A549 (cell line): ENCODE results near the gene TMPRSS6. TPM values are rescaled to one million over a fixed set of nuclear protein-coding genes. Genes with fewer than 3 reads are reported as not detected.
A peak's percentile ranks its signal among the peaks of the same experiment; 100 is the strongest.

Source experiments
- ATAC-seq, 2 experiments: fragments of 200-7000 bp in 1 of 2; fragments of >200 bp in 1 of 2; cut with Nextera tagmentation in 1 of 2; cut with Tn5 transposase in 1 of 2; 3 replicates each; pipeline versions ENCODE4 v1.8.0 to v1.9.1; 2018 to 2020; ENCODE audit warnings: mild to moderate bottlenecking in 1 of 2, moderate library complexity in 1 of 2
- CTCF ChIA-PET: fragments of 300-600 bp; sonication (Branson Sonifier 250); formaldehyde crosslinking; extraction: SDS; loops from one replicate; lab custom pipeline; 2021; ENCODE audit warnings: antibody characterized with exemption, inconsistent platforms; lab: Yijun Ruan, JAX
- POLR2A ChIA-PET: fragments of 350-600 bp; formaldehyde crosslinking; extraction: SDS; loops from one replicate; lab custom pipeline; 2021; ENCODE audit warnings: antibody characterized with exemption, inconsistent platforms; lab: Yijun Ruan, JAX
- DNase-seq, 2 experiments: peaks; one replicate each; pipeline versions ENCODE4 v3.0.0 to v3.0.0-alpha.2; 2011 to 2016; ENCODE audit warnings: low read depth in 1 of 2, low spot score in 1 of 2
- FAIRE-seq: peaks from 2 replicates; lab custom pipeline; 2011; peaks lifted over from hg19 to GRCh38; lab: Jason Lieb, UNC
- H3K27ac ChIP-seq, 2 experiments: fragments of >200 bp; sonication (Bioruptor Twin); formaldehyde crosslinking; 3 replicates each; pipeline ENCODE4 v1.5.1; 2016 to 2017
- H3K4me1 ChIP-seq: fragments of >200 bp; sonication (Bioruptor Twin); formaldehyde crosslinking; 3 replicates; pipeline ENCODE4 v1.6.1; 2016
- H3K4me2 ChIP-seq: fragments of >200 bp; sonication (Bioruptor Twin); formaldehyde crosslinking; 3 replicates; pipeline ENCODE4 v1.6.1; 2016
- H3K4me3 ChIP-seq: fragments of >200 bp; sonication (Bioruptor Twin); formaldehyde crosslinking; 3 replicates; pipeline ENCODE4 v1.5.1; 2016
- H3K9me3 ChIP-seq: fragments of >200 bp; sonication (Bioruptor Twin); formaldehyde crosslinking; 3 replicates; pipeline ENCODE4 v1.6.1; 2016
- BHLHE40 ChIP-seq: IDR thresholded peaks from 2 replicates; pipeline ENCODE4 v1.6.1; 2012; ENCODE audit warnings: low read depth, low read length, inconsistent platforms
- CTCF ChIP-seq: fragments of >200 bp; sonication (Bioruptor Twin); formaldehyde crosslinking; IDR thresholded peaks from 3 replicates; pipeline ENCODE4 v1.5.1; 2016
- EHMT2 ChIP-seq: fragments of 200-600 bp; sonication (generic); IDR thresholded peaks from 2 replicates; pipeline ENCODE4 v1.6.1; 2016; ENCODE audit warnings: antibody characterized with exemption, low read depth, mild to moderate bottlenecking, moderate library complexity
- ELK1 ChIP-seq: fragments of 150-350 bp; IDR thresholded peaks from 2 replicates; pipeline ENCODE4 v1.6.1; 2014; ENCODE audit warnings: low read depth, mild to moderate bottlenecking, low read length
- EP300 ChIP-seq, 2 experiments: fragments of >200 bp; sonication (Bioruptor Twin); formaldehyde crosslinking; IDR thresholded peaks; 2 replicates in 1 of 2; 3 replicates in 1 of 2; pipeline ENCODE4 v1.6.1; 2016 to 2017
- FOSL2 ChIP-seq, 2 experiments: fragments of 450-650 bp in 1 of 2; fragments of >200 bp in 1 of 2; sonication (Bioruptor Twin) in 1 of 2; formaldehyde crosslinking; IDR thresholded peaks; 2 replicates each; pipeline versions ENCODE4 v1.5.0 to v1.6.1; 2016 to 2020; ENCODE audit warnings: mild to moderate bottlenecking in 1 of 2, moderate library complexity in 1 of 2
- FOXS1 ChIP-seq: fragments of 250-450 bp; sonication (Bioruptor Pico); IDR thresholded peaks from 2 replicates; pipeline ENCODE4 v1.5.0; 2020; ENCODE audit warnings: mild to moderate bottlenecking, moderate library complexity
- GATA3 ChIP-seq: IDR thresholded peaks from 2 replicates; pipeline ENCODE4 v1.6.1; 2012; ENCODE audit warnings: borderline replicate concordance
- HOXA7 ChIP-seq: fragments of 250-450 bp; sonication (Bioruptor Pico); IDR thresholded peaks from 2 replicates; pipeline ENCODE4 v1.5.0; 2020; ENCODE audit warnings: mild to moderate bottlenecking, moderate library complexity
- HOXB5 ChIP-seq: fragments of 250-450 bp; sonication (Bioruptor Pico); IDR thresholded peaks from 2 replicates; pipeline ENCODE4 v1.5.0; 2020; ENCODE audit warnings: mild to moderate bottlenecking, moderate library complexity
- MYC ChIP-seq: IDR thresholded peaks from 2 replicates; pipeline ENCODE4 v1.6.1; 2012; ENCODE audit warnings: mild to moderate bottlenecking, inconsistent platforms, low read length, improper control_type of control experiment, borderline replicate concordance
- NR3C1 ChIP-seq: fragments of >200 bp; sonication (Bioruptor Twin); formaldehyde crosslinking; IDR thresholded peaks from 3 replicates; pipeline ENCODE4 v1.6.1; 2017
- PHF8 ChIP-seq: fragments of 200-600 bp; sonication (generic); IDR thresholded peaks from 2 replicates; pipeline ENCODE4 v1.6.1; 2016; ENCODE audit warnings: low read depth, mild to moderate bottlenecking, antibody characterized with exemption, moderate library complexity, borderline replicate concordance
- RARB ChIP-seq: fragments of 250-450 bp; sonication (Bioruptor Pico); IDR thresholded peaks from 2 replicates; pipeline ENCODE4 v1.8.0; 2021; ENCODE audit warnings: mild to moderate bottlenecking, moderate library complexity
- RCOR1 ChIP-seq: fragments of 150-350 bp; IDR thresholded peaks from 2 replicates; pipeline ENCODE4 v1.6.1; 2014; ENCODE audit warnings: antibody characterized with exemption, low read length, low read depth
- ZNF302 ChIP-seq: fragments of 250-450 bp; sonication (Bioruptor Pico); IDR thresholded peaks from 2 replicates; pipeline ENCODE4 v1.9.0; 2021; ENCODE audit warnings: inconsistent platforms, mild to moderate bottlenecking, moderate library complexity
- ZSCAN20 ChIP-seq: fragments of 250-450 bp; sonication (Bioruptor Pico); IDR thresholded peaks from 2 replicates; pipeline ENCODE4 v1.8.0; 2022; ENCODE audit warnings: mild to moderate bottlenecking, moderate library complexity
- WGBS: methylation state at CpG from one replicate; pipeline ENCODE4 v1.1.6; 2017; ENCODE audit errors: missing lambda C conversion rate; 5-methylcytosine and 5-hydroxymethylcytosine counted together
- polyA plus RNA-seq, 4 experiments: library from polyadenylated mRNA; depleted of rRNA in 3 of 4; stranded (reverse); fragments of >200 nt; fragmentation: RNase III in 1 of 4; extraction: RNeasy Plus Mini Kit Qiagen cat#74134 plus additional on column Dnase treatment in 1 of 4; gene quantifications; 2 replicates in 3 of 4; 3 replicates in 1 of 4; pipeline ENCODE4 v1.2.3, GENCODE V29; 2011 to 2017
- TF ChIP-seq, protein P1 (sequence below): fragments of 250-450 bp; sonication (Bioruptor Pico); IDR thresholded peaks from 2 replicates; pipeline ENCODE4 v1.5.0; 2020; ENCODE audit warnings: low read depth, mild to moderate bottlenecking, moderate library complexity
- TF ChIP-seq, protein P2 (sequence below): fragments of >200 bp; sonication (Bioruptor Twin); formaldehyde crosslinking; IDR thresholded peaks from 3 replicates; pipeline ENCODE4 v1.6.1; 2016

TMPRSS6 gene
- polyA plus RNA-seq, 2 of the 4 experiments (the other 2 are of a cell fraction) = not detected

DNA sequence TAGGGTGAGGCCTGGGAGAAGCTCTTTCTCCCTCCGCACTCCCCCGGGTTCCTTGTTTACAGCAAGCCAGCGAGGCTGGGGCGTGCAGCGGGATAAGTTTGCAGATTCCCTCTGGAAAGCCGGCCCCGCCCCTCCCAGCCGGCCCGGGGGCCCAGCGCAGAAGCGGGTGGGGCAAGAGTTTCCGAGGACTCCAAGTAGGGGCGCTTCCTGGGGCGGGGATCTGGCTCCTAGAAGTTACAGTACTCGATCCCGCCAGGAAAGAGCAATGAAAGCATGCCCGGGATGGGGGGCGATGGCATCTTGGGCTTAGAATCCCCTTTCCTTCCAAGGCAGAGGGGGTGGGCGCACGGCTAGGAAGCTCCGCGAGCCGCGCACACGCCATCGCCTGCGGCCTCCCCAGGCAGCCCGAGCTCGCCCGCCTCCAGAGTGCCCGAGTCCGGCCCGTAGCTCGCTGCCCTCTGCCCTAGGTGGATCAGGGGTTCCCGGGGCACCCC is 90.7 kb downstream of the TMPRSS6 start:
- peak in 1 of 2 experiments; percentile 21 for DNase-seq
- peaks cover 51% of the 10 kb centered on the region for H3K4me1 ChIP-seq
- TF ChIP-seq PHF8 (no peak), RCOR1 (no peak), EHMT2 (no peak), NR3C1 (no peak), GATA3 (no peak), CTCF (no peak), EP300 (IDR thresholded peaks at IDR 0.05) (no peak), RARB (CRISPR knock-in tag) (no peak), HOXA7 (no peak), FOSL2 (IDR thresholded peaks at IDR 0.05) (no peak), FOSL2 (CRISPR knock-in tag; IDR thresholded peaks at IDR 0.05) (no peak), HOXB5 (CRISPR knock-in tag) (no peak), MYC (no peak), FOXS1 (no peak), ZSCAN20 (CRISPR knock-in tag) (no peak), ELK1 (no peak)
- TF ChIP-seq, protein P1, sequence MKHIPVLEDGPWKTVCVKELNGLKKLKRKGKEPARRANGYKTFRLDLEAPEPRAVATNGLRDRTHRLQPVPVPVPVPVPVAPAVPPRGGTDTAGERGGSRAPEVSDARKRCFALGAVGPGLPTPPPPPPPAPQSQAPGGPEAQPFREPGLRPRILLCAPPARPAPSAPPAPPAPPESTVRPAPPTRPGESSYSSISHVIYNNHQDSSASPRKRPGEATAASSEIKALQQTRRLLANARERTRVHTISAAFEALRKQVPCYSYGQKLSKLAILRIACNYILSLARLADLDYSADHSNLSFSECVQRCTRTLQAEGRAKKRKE (CRISPR knock-in tag) = no peak
- 0% methylated on average over 3 of the region's 35 CpGs for WGBS
- H3K27ac ChIP-seq = peak overlapping the region; percentile 99 to 100
- CTCF ChIA-PET = interaction anchor here (0.9 to 9.0 kb wide), 7 partner anchors 8 to 157 kb away, joined by 3 to 79 read pairs (median 12); no protein-coding TSS in a partner anchor
- peak; percentile 49 to 52 for ATAC-seq
- peak overlapping the region; percentile 71 for H3K4me2 ChIP-seq
- H3K9me3 ChIP-seq = no peaks in the 10 kb centered on the region
- peak overlapping the region; percentile 98 for H3K4me3 ChIP-seq
- POLR2A ChIA-PET = interaction anchor here (1.0 to 3.3 kb wide), 4 partner anchors 9 to 178 kb away, joined by 3 to 15 read pairs (median 4); no protein-coding TSS in a partner anchor
- no peak for FAIRE-seq

DNA sequence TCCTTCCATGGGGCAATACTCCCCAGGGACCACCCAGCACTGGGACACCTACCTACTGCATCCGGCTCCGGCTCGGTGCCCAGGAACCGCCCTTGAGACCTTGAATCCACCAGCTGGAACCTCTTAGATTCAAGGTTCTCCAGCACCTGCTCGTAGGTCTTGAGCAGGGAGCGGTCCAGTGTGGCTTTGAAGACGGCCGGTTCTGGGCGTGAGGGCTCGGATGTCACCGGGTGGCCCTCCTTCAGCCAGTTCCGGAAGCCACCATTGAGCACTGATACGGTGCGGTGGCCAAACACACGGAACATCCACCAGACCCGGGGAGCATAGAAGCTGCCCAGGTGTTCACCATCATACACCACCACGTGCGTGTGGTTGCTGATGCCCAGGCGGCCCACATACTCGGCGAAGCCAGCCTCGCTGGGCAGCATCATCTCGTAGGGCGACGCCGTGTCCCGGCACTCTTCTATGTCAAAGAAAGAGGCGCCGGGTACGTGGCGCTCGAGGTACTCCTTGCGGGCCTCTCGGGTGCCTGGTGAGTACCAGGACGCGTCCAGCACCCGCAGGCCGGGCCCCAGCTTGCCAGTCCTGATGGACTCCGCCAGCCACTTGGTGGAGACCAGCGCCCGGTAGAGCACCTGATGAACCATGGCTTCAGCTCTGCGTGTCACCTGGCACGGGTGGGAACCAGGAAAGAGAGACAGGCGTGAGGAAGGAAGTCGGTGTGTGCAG is 91.3 kb downstream of the TMPRSS6 start:
- no peaks in the 10 kb centered on the region for H3K9me3 ChIP-seq
- POLR2A ChIA-PET = interaction anchor here (1.0 to 3.3 kb wide), 3 partner anchors 10 to 144 kb away, joined by 3 to 15 read pairs (median 4); no protein-coding TSS in a partner anchor
- H3K27ac ChIP-seq = peak overlapping the region; percentile 99 to 100
- CTCF ChIA-PET = interaction anchor here (0.9 to 9.0 kb wide), 6 partner anchors 8 to 156 kb away, joined by 3 to 79 read pairs (median 17); no protein-coding TSS in a partner anchor
- no peak for ATAC-seq
- WGBS = 45% methylated on average over 4 of the region's 45 CpGs
- no peak for DNase-seq
- peak overlapping the region; percentile 71 for H3K4me2 ChIP-seq
- FAIRE-seq = no peak
- H3K4me3 ChIP-seq = peak overlapping the region; percentile 98
- TF ChIP-seq PHF8 = no peak
- peaks cover 45% of the 10 kb centered on the region for H3K4me1 ChIP-seq

DNA sequence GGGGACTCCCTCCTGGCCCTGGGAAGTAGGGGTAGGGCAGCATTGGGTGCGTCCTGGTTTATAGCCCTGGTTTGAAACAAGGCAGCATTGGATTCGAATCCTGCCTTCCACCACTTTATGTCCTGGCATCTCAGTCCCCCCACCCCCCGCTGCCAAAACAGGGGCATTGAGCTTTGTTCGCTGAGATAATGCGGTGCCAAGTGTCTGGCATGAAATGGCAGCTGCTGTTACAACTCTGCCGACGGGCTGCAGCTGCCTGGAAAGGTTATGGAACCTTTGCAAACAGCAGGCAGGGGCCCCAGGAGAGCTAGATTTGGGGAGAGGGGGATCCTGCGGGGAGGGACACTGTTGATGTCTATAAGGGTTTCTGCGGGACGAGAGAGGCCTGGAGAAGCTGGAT is 92.2 kb downstream of the TMPRSS6 start:
- CTCF ChIA-PET = interaction anchor here (0.5 to 9.0 kb wide), 6 partner anchors 7 to 1640 kb away, joined by 3 to 79 read pairs (median 9); no protein-coding TSS in a partner anchor

More for the DNA sequence above, 92.2 kb downstream of the TMPRSS6 start:
- no peak overlapping the region for H3K4me3 ChIP-seq
- peaks cover 39% of the 10 kb centered on the region for H3K4me1 ChIP-seq
- no peaks in the 10 kb centered on the region for H3K9me3 ChIP-seq
- no peak for ATAC-seq
- DNase-seq = no peak
- peak overlapping the region in 1 of 2 experiments; percentile 99; a peak in 2 of 6 replicates for H3K27ac ChIP-seq
- no peak for TF ChIP-seq ZNF302
- TF ChIP-seq BHLHE40 = no peak
- TF ChIP-seq, protein P2, sequence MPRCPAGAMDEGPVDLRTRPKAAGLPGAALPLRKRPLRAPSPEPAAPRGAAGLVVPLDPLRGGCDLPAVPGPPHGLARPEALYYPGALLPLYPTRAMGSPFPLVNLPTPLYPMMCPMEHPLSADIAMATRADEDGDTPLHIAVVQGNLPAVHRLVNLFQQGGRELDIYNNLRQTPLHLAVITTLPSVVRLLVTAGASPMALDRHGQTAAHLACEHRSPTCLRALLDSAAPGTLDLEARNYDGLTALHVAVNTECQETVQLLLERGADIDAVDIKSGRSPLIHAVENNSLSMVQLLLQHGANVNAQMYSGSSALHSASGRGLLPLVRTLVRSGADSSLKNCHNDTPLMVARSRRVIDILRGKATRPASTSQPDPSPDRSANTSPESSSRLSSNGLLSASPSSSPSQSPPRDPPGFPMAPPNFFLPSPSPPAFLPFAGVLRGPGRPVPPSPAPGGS = no peak
- TF ChIP-seq, all 56 proteins: peak for 0
- 97% methylated on average over 4 of the region's 10 CpGs for WGBS
- H3K4me2 ChIP-seq = peak overlapping the region; percentile 71
- no peak for FAIRE-seq
- POLR2A ChIA-PET = no interaction called here
